Measurements from ENCODE around the gene MOXD1. TPM values are rescaled to one million over a fixed set of nuclear protein-coding genes. Genes with fewer than 3 reads are reported as not detected.

Gene MOXD1
- total RNA-seq, 1 donor from 2014 or later, result 8.0 TPM

DNA sequence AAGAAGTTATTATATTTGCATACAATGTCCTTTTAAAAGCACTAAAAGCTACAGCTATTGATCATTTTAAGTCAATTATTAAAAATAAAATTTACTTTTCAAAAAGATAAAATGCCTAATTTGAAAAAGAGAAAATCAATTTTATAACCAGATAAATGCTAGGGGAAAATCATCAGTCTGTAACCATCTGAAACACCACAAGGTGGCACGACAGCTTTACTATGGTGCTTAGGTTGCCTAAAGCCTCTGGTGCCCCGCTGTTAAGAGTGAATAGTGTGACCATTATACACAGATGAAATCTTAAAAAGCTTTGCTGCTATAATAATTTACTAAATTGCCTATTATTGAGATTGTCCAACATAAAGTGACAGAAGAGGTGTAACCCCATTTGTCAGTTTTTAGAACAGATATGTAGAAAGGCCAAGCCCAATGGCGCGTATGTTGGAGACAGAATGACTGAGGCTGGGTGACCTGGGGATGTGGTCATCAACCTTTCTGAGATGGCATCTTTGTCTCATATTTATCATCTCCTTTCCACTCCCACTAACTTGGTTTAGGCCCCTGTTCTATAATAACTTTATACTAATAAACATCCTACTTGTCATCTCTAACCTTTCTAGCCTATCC, 100.8 kb downstream of the MOXD1 start:
- Mint-ChIP-seq H3K4me3 (ENCODE audit: unreplicated experiment) (no peak overlapping the region), H3K27ac (ENCODE audit: unreplicated experiment) (no peak overlapping the region), H3K9me3 (ENCODE audit: unreplicated experiment) (no peaks in the 10 kb centered on the region), H3K27me3 (ENCODE audit: unreplicated experiment) (no peaks in the 10 kb centered on the region), H3K4me1 (ENCODE audit: unreplicated experiment) (no peaks in the 10 kb centered on the region), H3K36me3 (ENCODE audit: unreplicated experiment) (peaks cover 3% of the 10 kb centered on the region)
- TF ChIP-seq, protein P1, sequence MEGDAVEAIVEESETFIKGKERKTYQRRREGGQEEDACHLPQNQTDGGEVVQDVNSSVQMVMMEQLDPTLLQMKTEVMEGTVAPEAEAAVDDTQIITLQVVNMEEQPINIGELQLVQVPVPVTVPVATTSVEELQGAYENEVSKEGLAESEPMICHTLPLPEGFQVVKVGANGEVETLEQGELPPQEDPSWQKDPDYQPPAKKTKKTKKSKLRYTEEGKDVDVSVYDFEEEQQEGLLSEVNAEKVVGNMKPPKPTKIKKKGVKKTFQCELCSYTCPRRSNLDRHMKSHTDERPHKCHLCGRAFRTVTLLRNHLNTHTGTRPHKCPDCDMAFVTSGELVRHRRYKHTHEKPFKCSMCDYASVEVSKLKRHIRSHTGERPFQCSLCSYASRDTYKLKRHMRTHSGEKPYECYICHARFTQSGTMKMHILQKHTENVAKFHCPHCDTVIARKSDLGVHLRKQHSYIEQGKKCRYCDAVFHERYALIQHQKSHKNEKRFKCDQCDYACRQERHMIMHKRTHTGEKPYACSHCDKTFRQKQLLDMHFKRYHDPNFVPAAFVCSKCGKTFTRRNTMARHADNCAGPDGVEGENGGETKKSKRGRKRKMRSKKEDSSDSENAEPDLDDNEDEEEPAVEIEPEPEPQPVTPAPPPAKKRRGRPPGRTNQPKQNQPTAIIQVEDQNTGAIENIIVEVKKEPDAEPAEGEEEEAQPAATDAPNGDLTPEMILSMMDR (IDR thresholded peaks at IDR 0.05), result peak; percentile 87
- DNase-seq (ENCODE audit: extremely low spot score, unreplicated experiment), result no peak

DNA sequence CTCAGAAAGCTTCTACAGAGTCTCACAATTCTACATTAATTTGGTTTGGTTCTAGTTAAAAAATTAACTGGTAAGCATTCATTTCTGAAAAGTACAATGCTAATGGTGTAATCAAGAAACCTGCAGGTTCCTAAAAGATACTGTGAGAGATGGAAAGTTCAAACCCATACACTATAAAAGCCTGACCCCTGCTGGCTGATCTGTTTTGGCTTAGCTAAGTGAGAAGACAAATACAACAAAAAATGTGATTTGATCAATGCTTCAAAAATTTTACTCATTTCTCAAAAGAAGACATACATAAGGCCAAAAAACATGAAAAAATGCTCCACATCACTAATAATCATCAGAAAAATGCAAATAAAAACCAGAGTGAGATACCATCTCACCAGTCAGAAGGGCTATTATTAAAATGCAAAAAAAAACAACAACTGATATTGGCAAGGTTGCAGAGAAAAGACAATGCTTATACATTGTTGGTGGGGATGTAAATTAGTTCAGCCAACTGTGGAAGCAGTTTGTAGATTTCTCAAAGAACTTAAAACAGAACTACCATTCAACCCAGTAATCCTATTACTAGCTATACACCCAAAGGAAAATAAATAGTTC, 102.8 kb downstream of the MOXD1 start:
- DNase-seq (ENCODE audit: extremely low spot score, unreplicated experiment), result no peak

DNA sequence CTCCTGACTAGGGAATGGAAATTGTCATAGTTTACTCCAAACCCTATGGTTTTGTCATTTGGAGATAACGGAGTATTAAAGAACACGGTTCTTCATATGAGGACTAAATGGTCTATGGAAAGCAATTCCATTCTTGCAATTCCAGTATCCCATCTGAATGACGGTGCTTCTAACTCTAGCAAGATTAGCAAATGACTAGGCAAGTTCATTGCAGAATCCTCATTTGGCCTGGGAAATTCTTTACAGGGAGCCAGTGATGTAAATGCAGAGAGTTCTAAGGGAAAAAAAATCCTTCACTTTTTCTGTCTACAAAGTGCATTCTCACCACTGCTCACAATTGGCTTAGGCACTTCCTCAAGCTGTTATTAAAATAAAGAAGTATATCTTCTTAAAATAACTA, 111.5 kb downstream of the MOXD1 start:
- Mint-ChIP-seq H3K36me3 (ENCODE audit: unreplicated experiment) (no peaks in the 10 kb centered on the region), H3K4me3 (ENCODE audit: unreplicated experiment) (no peak overlapping the region), H3K27me3 (ENCODE audit: unreplicated experiment) (no peaks in the 10 kb centered on the region), H3K4me1 (ENCODE audit: unreplicated experiment) (no peaks in the 10 kb centered on the region), H3K9me3 (ENCODE audit: unreplicated experiment) (no peaks in the 10 kb centered on the region), H3K27ac (ENCODE audit: unreplicated experiment) (no peak overlapping the region)
- TF ChIP-seq, protein P1 (IDR thresholded peaks at IDR 0.05), result no peak
- DNase-seq (ENCODE audit: extremely low spot score, unreplicated experiment), result no peak

More for the DNA sequence above, 102.8 kb downstream of the MOXD1 start:
- H3K4me3 Mint-ChIP-seq (ENCODE audit: unreplicated experiment), result no peak overlapping the region
- H3K36me3 Mint-ChIP-seq (ENCODE audit: unreplicated experiment), result peaks cover 3% of the 10 kb centered on the region
- H3K27ac Mint-ChIP-seq (ENCODE audit: unreplicated experiment), result no peak overlapping the region
- H3K9me3 Mint-ChIP-seq (ENCODE audit: unreplicated experiment), result no peaks in the 10 kb centered on the region
- H3K27me3 Mint-ChIP-seq (ENCODE audit: unreplicated experiment), result no peaks in the 10 kb centered on the region
- no peaks in the 10 kb centered on the region for H3K4me1 Mint-ChIP-seq (ENCODE audit: unreplicated experiment)
- TF ChIP-seq, protein P1 (IDR thresholded peaks at IDR 0.05), result peak; percentile 75

DNA sequence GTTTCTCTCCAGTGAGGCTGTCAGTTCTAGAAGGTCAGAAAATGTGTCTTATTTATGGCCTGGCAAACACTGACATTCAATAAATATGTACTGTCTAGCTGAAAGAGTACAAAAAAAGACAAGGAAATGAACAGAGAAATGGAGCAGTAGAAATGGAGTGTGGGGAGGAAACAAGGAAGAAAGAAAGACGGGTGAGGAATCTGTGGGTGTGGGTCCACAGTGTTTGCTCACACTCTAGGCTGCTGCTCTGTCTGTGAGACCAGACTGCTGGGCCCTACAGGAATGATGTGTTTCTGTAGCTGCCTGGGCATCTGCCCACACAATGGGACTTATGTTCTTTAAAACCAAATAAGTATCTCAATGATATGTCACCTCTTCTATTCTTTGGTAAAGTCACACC, 114.2 kb downstream of the MOXD1 start:
- no peak overlapping the region for H3K27ac Mint-ChIP-seq (ENCODE audit: unreplicated experiment)
- H3K36me3 Mint-ChIP-seq (ENCODE audit: unreplicated experiment), result no peaks in the 10 kb centered on the region
- no peaks in the 10 kb centered on the region for H3K27me3 Mint-ChIP-seq (ENCODE audit: unreplicated experiment)
- H3K9me3 Mint-ChIP-seq (ENCODE audit: unreplicated experiment), result no peaks in the 10 kb centered on the region
- no peaks in the 10 kb centered on the region for H3K4me1 Mint-ChIP-seq (ENCODE audit: unreplicated experiment)
- no peak for DNase-seq (ENCODE audit: extremely low spot score, unreplicated experiment)
- TF ChIP-seq, protein P1 (IDR thresholded peaks at IDR 0.05), result no peak
- no peak overlapping the region for H3K4me3 Mint-ChIP-seq (ENCODE audit: unreplicated experiment)

DNA sequence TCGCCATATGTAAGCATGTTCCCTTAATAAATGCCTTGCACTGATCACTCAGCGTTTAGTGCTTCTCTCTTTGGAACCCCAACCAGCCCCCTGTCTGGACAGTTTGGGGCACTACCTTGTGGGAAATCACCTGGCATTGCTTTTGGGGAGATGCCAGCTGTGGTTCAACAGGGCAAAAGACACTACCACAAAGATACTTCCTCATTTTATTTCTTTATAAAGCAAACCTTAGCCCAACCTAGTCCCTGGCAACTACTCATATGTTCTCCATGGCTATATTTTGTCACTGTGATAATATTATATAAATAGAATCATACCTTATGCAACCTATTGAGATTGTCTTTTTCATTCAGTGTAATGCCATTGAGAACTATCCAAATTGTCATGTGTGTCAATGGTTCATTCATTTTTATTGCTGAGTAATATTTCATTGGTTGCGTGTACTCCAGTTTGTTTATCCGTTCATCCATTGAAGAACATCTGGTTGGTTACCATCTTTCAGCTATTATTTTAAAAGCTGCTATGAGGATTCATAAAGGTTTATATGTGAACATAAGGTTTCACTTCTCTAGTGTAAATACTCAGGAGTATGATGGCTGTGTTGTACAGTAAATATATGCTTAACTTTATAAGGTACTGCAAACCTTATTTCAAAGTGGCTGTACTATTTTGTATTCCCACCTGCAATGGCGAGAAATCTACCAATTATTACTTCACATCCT, 114.8 kb downstream of the MOXD1 start:
- Mint-ChIP-seq H3K36me3 (ENCODE audit: unreplicated experiment) (no peaks in the 10 kb centered on the region), H3K27ac (ENCODE audit: unreplicated experiment) (no peak overlapping the region), H3K4me1 (ENCODE audit: unreplicated experiment) (no peaks in the 10 kb centered on the region), H3K27me3 (ENCODE audit: unreplicated experiment) (no peaks in the 10 kb centered on the region), H3K9me3 (ENCODE audit: unreplicated experiment) (no peaks in the 10 kb centered on the region), H3K4me3 (ENCODE audit: unreplicated experiment) (no peak overlapping the region)
- no peak for DNase-seq (ENCODE audit: extremely low spot score, unreplicated experiment)
- TF ChIP-seq, protein P1 (IDR thresholded peaks at IDR 0.05), result no peak
